GM21723 (cell line): ENCODE measurements around the gene TNFRSF14.

ENCODE experiments used
- ATAC-seq: cut with Tn5 transposase; IDR thresholded peaks from one replicate; pipeline ENCODE4 v1.9.1; 2021; ENCODE audit warnings: mild to moderate bottlenecking, moderate library complexity; ENCODE audit not compliant: unreplicated experiment

Gene TNFRSF14

GRCh38 chr1:2611621-2612437, 55.7 kb downstream of the TNFRSF14 start:
- no peak for ATAC-seq

- no peak for ATAC-seq
Measured at GRCh38 chr1:2612591-2613365, 56.6 kb downstream of the TNFRSF14 start.
